Measurements from ENCODE around the gene COBL. TPM values are rescaled to one million over a fixed set of nuclear protein-coding genes. Genes with fewer than 3 reads are reported as not detected.

The COBL gene
- polyA plus RNA-seq, 1 donor (not counting 4 experiments of a cell fraction or from before 2014, with no cell fraction given), result 4.5 TPM

- FAIRE-seq, result no peak
- H3K9me1 ChIP-seq (ENCODE audit: control insufficient read depth, extremely low read depth, insufficient read depth, low read length), result no peaks in the 10 kb centered on the region
- DNase-seq (ENCODE audit: low read depth, low spot score), result no peak
- no peak for TF ChIP-seq EZH2 (IDR thresholded peaks at IDR 0.05; ENCODE audit: low read length)
- TF ChIP-seq CTCF (optimal IDR thresholded peaks at IDR 0.05 in 1 of 3, IDR thresholded peaks at IDR 0.05 in 1 of 3, conservative IDR thresholded peaks at IDR 0.05 in 1 of 3; ENCODE audit: extremely low read depth in 1 of 3, insufficient read depth in 2 of 3, low read length in 3 of 3), result no peak
- peaks cover 3% of the 10 kb centered on the region for H3K27me3 ChIP-seq (ENCODE audit: control insufficient read depth, extremely low read depth, insufficient read depth, low read length)
- dilution Hi-C loops (cut with MboI; ENCODE audit: extremely low pct_ligation_motif_present, low sequenced_read_pairs), result no loop called here
- H3K4me2 ChIP-seq (ENCODE audit: control insufficient read depth, extremely low read depth, insufficient read depth, low read depth, low read length), result no peak overlapping the region
- H4K20me1 ChIP-seq (ENCODE audit: control insufficient read depth, extremely low read depth, insufficient read depth, low read length), result no peaks in the 10 kb centered on the region
- no peaks in the 10 kb centered on the region for H3K36me3 ChIP-seq (ENCODE audit: control insufficient read depth in 2 of 2, extremely low read depth in 1 of 2, insufficient read depth in 2 of 2, low read length in 2 of 2)
- no peak overlapping the region for H2AFZ ChIP-seq (ENCODE audit: control insufficient read depth, low read length)
- H3K9me3 ChIP-seq (ENCODE audit: control insufficient read depth, low read depth, low read length), result no peaks in the 10 kb centered on the region
- no peaks in the 10 kb centered on the region for H3K4me1 ChIP-seq (ENCODE audit: control insufficient read depth, extremely low read depth, insufficient read depth, low read length)
- no peak overlapping the region for H3K9ac ChIP-seq (ENCODE audit: control insufficient read depth, extremely low read depth, insufficient read depth, low read length)
- no peak overlapping the region for H3K4me3 ChIP-seq (ENCODE audit: control insufficient read depth in 2 of 3, extremely low read depth in 1 of 3, insufficient read depth in 2 of 3, low read depth in 1 of 3, low read length in 3 of 3)
- H3K27ac ChIP-seq (ENCODE audit: control insufficient read depth, insufficient read depth, low read length), result no peak overlapping the region
- no peaks in the 10 kb centered on the region for H3K79me2 ChIP-seq (ENCODE audit: control insufficient read depth, insufficient read depth, low read length)
These were observed 41.1 kb downstream of the COBL start for GRCh38 chr7:51275532-51275931.

DNA sequence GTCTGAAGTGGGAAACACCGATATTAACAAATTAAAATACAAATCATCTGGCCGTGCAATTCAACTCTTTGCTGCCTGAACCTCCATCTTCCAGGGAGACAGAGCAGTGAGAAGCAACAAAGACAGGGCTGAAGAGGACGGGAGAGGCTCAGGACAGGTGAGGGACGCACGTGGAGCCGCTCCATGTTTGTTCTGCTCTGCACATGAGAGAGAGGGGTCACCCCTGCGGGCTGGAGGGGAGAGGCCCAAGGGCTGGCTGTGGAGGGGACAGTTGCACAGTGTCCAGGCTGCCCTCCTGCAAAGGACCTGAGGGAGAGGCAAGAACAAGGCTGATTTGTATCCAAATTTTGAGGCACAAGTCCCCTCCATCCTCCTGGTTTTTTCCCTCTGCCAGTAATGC is 41.7 kb downstream of the COBL start:
- no peak for DNase-seq (ENCODE audit: low read depth, low spot score)
- no peak for FAIRE-seq
- TF ChIP-seq EZH2 (IDR thresholded peaks at IDR 0.05; ENCODE audit: low read length) (no peak), CTCF (optimal IDR thresholded peaks at IDR 0.05 in 1 of 3, IDR thresholded peaks at IDR 0.05 in 1 of 3, conservative IDR thresholded peaks at IDR 0.05 in 1 of 3; ENCODE audit: extremely low read depth in 1 of 3, insufficient read depth in 2 of 3, low read length in 3 of 3) (no peak)
- Histone ChIP-seq H3K27me3 (ENCODE audit: control insufficient read depth, extremely low read depth, insufficient read depth, low read length) (peaks cover 3% of the 10 kb centered on the region), H3K9me3 (ENCODE audit: control insufficient read depth, low read depth, low read length) (no peaks in the 10 kb centered on the region), H3K36me3 (ENCODE audit: control insufficient read depth in 2 of 2, extremely low read depth in 1 of 2, insufficient read depth in 2 of 2, low read length in 2 of 2) (no peaks in the 10 kb centered on the region), H2AFZ (ENCODE audit: control insufficient read depth, low read length) (no peak overlapping the region), H3K9ac (ENCODE audit: control insufficient read depth, extremely low read depth, insufficient read depth, low read length) (no peak overlapping the region), H3K4me3 (ENCODE audit: control insufficient read depth in 2 of 3, extremely low read depth in 1 of 3, insufficient read depth in 2 of 3, low read depth in 1 of 3, low read length in 3 of 3) (no peak overlapping the region), H3K79me2 (ENCODE audit: control insufficient read depth, insufficient read depth, low read length) (no peaks in the 10 kb centered on the region), H3K4me2 (ENCODE audit: control insufficient read depth, extremely low read depth, insufficient read depth, low read depth, low read length) (no peak overlapping the region), H3K4me1 (ENCODE audit: control insufficient read depth, extremely low read depth, insufficient read depth, low read length) (no peaks in the 10 kb centered on the region), H4K20me1 (ENCODE audit: control insufficient read depth, extremely low read depth, insufficient read depth, low read length) (no peaks in the 10 kb centered on the region), H3K9me1 (ENCODE audit: control insufficient read depth, extremely low read depth, insufficient read depth, low read length) (no peaks in the 10 kb centered on the region), H3K27ac (ENCODE audit: control insufficient read depth, insufficient read depth, low read length) (no peak overlapping the region)
- dilution Hi-C loops (cut with MboI; ENCODE audit: extremely low pct_ligation_motif_present, low sequenced_read_pairs), result no loop called here
